Aorta (tissue), 5 donors: ENCODE data around the gene MLST8. TPM values are rescaled to one million over a fixed set of nuclear protein-coding genes. Genes with fewer than 3 reads are reported as not detected.
A peak's percentile ranks its signal among the peaks of the same experiment; 100 is the strongest.
"Not testable (repeated sequence)": the region's sequence is repeated elsewhere in the genome, so short reads cannot be mapped to it uniquely, and the experiment has no call there.

Experiments used
- ATAC-seq: fragments of 200-7000 bp; cut with Tn5 transposase; one replicate; pipeline ENCODE4 v1.9.1; 2022; ENCODE audit warnings: moderate library complexity; ENCODE audit not compliant: low FRiP score
- DNase-seq, 2 donors: peaks; one replicate each; pipeline ENCODE4 v3.0.0-alpha.2; 2020
- H3K27ac ChIP-seq, 2 donors: one replicate each; pipeline ENCODE4 v1.5.1; 2013; ENCODE audit warnings: low read length in 2 of 2, mild to moderate bottlenecking in 2 of 2, moderate library complexity in 2 of 2, control low read depth in 1 of 2, inconsistent platforms in 1 of 2, low read depth in 1 of 2
- H3K27me3 ChIP-seq, 2 donors: one replicate each; pipeline ENCODE4 v1.6.1; 2013; ENCODE audit warnings: control low read depth in 1 of 2, low read length in 1 of 2, mild to moderate bottlenecking in 1 of 2, moderate library complexity in 1 of 2; ENCODE audit not compliant: insufficient read depth in 2 of 2, control insufficient read depth in 1 of 2
- H3K36me3 ChIP-seq, 2 donors: one replicate each; pipeline ENCODE4 v1.6.1; 2013; ENCODE audit warnings: control low read depth in 1 of 2, low read length in 1 of 2, mild to moderate bottlenecking in 1 of 2; ENCODE audit not compliant: insufficient read depth in 2 of 2, control insufficient read depth in 1 of 2
- H3K4me1 ChIP-seq, 2 donors: one replicate each; pipeline ENCODE4 v1.6.1; 2013; ENCODE audit warnings: low read length in 2 of 2, control low read depth in 1 of 2, mild to moderate bottlenecking in 1 of 2, moderate library complexity in 1 of 2; ENCODE audit not compliant: insufficient read depth in 2 of 2, control insufficient read depth in 1 of 2
- H3K4me3 ChIP-seq, 2 donors: one replicate each; pipeline ENCODE4 v1.5.1; 2013; ENCODE audit warnings: low read length in 2 of 2, control low read depth in 1 of 2, mild to moderate bottlenecking in 1 of 2
- H3K9me3 ChIP-seq: one replicate; pipeline ENCODE4 v1.6.1; 2013; ENCODE audit warnings: mild to moderate bottlenecking, low read length; ENCODE audit not compliant: control insufficient read depth
- WGBS, 2 donors: extraction: QIAGEN DNeasy Blood & Tissue Kit; methylation state at CpG; one replicate each; pipeline ENCODE4 v1.1.7; 2013; 5-methylcytosine and 5-hydroxymethylcytosine counted together
- intact Hi-C, 2 donors: fragments of 100-400 bp; cut with DNase I; formaldehyde crosslinking; loops; one replicate each; pipeline versions ENCODE4 v1.14.2 to v1.15.0; 2022
- polyA plus RNA-seq, 2 donors: library from polyadenylated mRNA; stranded (reverse); fragments of 200-250 nt; gene quantifications; one replicate each; pipeline ENCODE4 v1.2.3, GENCODE V29; 2013
- total RNA-seq, 2 donors: library from RNA; stranded (reverse); fragmentation: NEBNext Ultra II Directional; extraction: Animal tissue kit (Norgen Biotek cat#: 25700); gene quantifications; one replicate each; pipeline ENCODE4 v1.2.1, GENCODE V29; 2021
- donor health status: healthy with polysubstance abuse.
- donor health status: Bipolar disorder and iron deficiency.
- donor health status: DM: no; HTN: no; CAD: no.
- donor health status: DM: no; HTN: no; CAD: no.
- donor health status: DM: yes; HTN: yes; CAD: no.

The MLST8 gene
- total and polyA plus RNA-seq, 4 donors, result 14.1 to 50.7 (median 21.8) TPM

DNA sequence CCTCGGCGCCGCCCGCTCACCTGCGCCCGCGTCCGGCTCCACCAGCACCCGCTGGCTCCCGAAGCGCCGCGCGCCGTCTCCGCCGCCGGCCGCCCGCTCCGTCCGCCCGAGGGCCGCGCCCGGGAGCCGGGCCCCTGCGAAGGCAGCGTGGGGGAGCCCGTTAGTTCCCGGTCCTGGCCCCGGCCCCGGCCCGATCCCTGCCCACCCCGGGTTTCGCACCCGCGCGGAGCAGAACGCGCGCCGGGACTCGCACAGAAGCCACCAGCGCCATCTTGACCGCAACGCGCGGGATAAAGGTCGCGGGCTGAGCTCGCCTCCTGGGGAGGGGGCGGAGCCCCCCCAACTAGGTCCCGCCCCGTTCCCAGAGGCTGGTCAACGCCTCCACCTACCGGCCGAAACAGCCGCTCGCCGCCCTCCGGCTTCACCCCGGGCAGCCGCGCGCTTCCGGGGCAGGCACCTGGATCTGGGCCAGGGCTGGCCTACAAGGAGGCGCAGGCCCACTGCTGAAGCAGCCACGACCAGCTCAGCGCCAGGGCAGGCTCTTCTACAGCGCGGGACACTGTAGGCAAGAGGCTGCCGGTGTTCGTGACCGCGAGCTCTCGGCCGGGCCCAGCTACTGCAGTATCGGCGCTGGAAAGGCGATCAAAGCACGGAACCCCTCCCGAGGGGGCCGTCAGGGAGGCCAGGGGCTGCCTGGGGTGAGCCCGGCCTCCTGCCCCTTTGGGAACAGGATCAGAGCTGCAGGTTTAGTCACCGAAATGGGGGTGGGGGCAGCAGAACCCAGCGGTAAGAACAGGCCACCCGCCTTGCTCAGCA lies 46.2 kb downstream of the MLST8 start, which contains the start of gene ECI1:
Gene ECI1 (minus strand): TSS at position 292 of the 816 bp plus-strand sequence. CDS start 21 bp downstream, at position 271.
- peaks cover 5 to 6% of the 10 kb centered on the region in 2 donors for H3K36me3 ChIP-seq
- peak within 1 kb of the TSS in 1 of 2 donors; percentile 73 for H3K27ac ChIP-seq
- peak within 1 kb of the TSS; percentile 79 to 98 for H3K4me3 ChIP-seq
- ATAC-seq (peak; percentile 98), DNase-seq (peak; percentile 98 to 99)
- H3K4me1 ChIP-seq, result no peaks in the 10 kb centered on the region
- H3K9me3 ChIP-seq, result no peaks in the 10 kb centered on the region
- H3K27me3 ChIP-seq, result no peaks in the 10 kb centered on the region
- WGBS, 2 donors, result 1% methylated on average over 52 to 88 of the region's 88 CpGs
- intact Hi-C loops, result loop anchor here (2.0 to 10.0 kb wide), 2 partner anchors 29 to 97 kb away; partner anchors contain the start of genes E4F1 (in 1 of the 2) and TRAF7 (in 1 of the 2)

DNA sequence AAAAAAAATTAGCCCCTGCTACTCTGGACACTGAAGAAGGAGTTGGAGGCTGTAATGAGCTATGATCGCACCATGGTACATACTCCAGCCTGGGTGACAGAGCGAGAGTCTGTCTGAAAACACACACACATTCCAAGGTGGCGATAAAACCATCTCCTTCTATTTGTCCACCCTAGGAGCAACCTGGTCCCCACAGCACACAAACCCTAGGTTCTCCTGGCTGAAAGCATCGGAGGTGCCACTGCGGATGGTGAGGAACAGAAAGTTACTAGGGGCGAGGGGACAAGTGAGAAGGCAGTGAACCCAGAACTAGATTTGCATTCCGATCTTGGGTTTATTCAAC lies 47.5 kb downstream of the MLST8 start:
- Histone ChIP-seq H3K36me3 (peaks cover 6 to 8% of the 10 kb centered on the region in 2 donors), H3K27me3 (no peaks in the 10 kb centered on the region), H3K4me1 (no peaks in the 10 kb centered on the region), H3K4me3 (no peak overlapping the region), H3K9me3 (no peaks in the 10 kb centered on the region), H3K27ac (no peak overlapping the region)
- intact Hi-C loops, result loop anchor here in 1 of 2 donors (10.0 kb wide), 1 partner anchor 98 kb away; the partner anchor contains the start of gene TRAF7
- ATAC-seq (no peak), DNase-seq (no peak)
- 95% methylated on average over 7 of the region's 7 CpGs for WGBS, 2 donors

DNA sequence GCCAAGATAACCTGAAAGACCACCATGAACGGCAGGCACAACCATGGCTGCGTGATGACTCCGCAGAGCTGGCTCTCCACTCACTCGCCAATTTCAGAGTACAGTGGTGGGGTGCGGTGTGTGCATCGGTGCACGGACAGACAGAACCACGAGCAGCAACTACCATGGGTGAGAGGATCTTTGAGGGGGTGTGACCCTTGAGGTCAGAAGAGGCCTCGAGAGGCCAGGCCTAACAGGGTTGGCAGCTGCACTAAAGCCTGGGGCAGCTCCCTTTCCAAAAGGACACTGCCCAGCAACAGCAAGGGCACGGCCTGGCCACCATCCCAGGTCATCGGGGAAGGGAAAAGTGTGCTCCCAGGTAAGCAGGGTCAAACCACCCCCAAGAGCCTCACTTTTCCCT lies 48.0 kb downstream of the MLST8 start:
- ATAC-seq, result no peak
- H3K27ac ChIP-seq, result no peak overlapping the region
- H3K36me3 ChIP-seq, result peaks cover 6 to 8% of the 10 kb centered on the region in 2 donors
- H3K27me3 ChIP-seq, result no peaks in the 10 kb centered on the region
- no peaks in the 10 kb centered on the region for H3K9me3 ChIP-seq
- 87 to 89% methylated on average over 11 of the region's 11 CpGs for WGBS, 2 donors
- intact Hi-C loops, result loop anchor here in 1 of 2 donors (10.0 kb wide), 1 partner anchor 98 kb away; the partner anchor contains the start of gene TRAF7
- no peak overlapping the region for H3K4me3 ChIP-seq
- no peaks in the 10 kb centered on the region for H3K4me1 ChIP-seq
- no peak for DNase-seq

DNA sequence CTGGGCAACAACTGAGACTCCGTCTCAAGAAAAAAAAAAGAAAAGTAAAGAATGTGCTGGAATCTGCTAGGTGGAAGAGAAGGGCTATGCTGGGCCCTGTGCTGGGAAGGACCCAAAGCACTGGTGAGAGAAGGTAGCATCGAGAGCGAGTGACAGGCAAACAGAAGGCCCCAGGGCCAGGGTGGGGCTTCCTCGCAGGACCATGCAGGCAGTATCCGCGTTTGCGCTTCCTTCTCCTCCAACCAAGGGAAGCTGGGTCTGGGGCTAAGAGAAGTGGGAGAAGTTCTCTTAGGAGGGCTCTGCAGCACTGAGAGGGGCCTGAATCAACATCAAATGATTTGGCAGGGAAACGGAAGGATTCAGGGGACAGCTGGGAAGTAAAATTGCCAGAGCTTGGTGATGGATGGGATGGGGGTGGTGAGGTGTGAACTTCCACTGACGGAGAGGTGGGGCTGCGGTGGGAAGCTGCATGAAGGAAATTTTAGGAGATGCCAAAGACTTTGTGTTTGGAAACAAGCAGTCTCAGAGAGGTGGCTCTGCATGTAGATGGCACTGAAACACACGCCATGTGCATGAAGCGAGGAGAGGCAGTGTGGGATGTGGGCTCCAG lies 51.4 kb downstream of the MLST8 start:
- DNase-seq (no peak), ATAC-seq (no peak)
- H3K27me3 ChIP-seq, result no peaks in the 10 kb centered on the region
- intact Hi-C loops, result loop anchor here in 1 of 2 donors (10.0 kb wide), 1 partner anchor 102 kb away; the partner anchor contains the start of gene TRAF7
- no peaks in the 10 kb centered on the region for H3K9me3 ChIP-seq
- H3K4me1 ChIP-seq, result no peaks in the 10 kb centered on the region
- H3K36me3 ChIP-seq, result peaks cover 9 to 11% of the 10 kb centered on the region in 2 donors
- 74 to 78% methylated on average over 12 of the region's 12 CpGs for WGBS, 2 donors
- H3K27ac ChIP-seq, result no peak overlapping the region
- H3K4me3 ChIP-seq, result no peak overlapping the region

DNA sequence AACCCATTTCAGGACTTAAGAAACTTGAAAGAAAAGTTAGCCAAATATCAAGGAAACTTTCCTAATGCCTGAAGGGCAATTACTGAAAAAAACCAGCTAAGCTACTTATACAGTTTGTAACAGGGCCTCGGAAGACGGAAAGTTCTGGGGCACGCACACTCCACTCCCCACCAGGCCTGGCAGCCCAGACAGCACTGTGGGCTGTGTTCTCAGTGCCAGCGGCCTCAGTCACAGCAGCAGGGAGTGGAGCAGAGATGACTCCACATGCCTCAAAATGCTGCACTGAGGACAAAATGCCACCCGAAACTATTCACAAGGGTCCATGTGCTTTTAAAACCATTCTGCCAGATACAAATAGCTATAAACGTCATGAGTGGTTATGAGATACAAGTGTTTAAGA lies 52.5 kb downstream of the MLST8 start:
- no peaks in the 10 kb centered on the region for H3K9me3 ChIP-seq
- no peaks in the 10 kb centered on the region for H3K4me1 ChIP-seq
- H3K27ac ChIP-seq, result no peak overlapping the region
- intact Hi-C loops, result loop anchor here in 1 of 2 donors (10.0 kb wide), 1 partner anchor 103 kb away; the partner anchor contains the start of gene TRAF7
- 87 to 89% methylated on average over 6 of the region's 6 CpGs for WGBS, 2 donors
- ATAC-seq (no peak), DNase-seq (no peak)
- H3K36me3 ChIP-seq, result peaks cover 9 to 18% of the 10 kb centered on the region in 2 donors
- no peak overlapping the region for H3K4me3 ChIP-seq
- H3K27me3 ChIP-seq, result no peaks in the 10 kb centered on the region

DNA sequence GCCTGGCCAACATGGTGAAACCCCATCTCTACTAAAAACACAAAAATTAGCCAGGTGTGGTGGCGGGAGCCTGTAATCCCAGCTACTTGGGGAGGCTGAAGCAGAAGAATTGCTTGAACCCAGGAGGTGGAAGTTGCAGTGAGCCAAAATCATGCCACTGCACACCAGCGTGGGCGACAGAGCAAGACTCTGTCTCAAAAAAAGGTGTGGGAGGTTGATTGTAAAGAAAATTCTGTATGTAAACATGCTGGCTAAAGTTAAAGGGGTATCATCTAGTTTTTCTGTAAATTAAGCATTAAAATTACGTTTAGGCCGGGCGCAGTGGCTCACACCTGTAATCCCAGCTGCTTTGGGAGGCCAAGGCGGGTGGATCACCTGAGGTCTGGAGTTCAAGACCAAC lies 53.3 kb downstream of the MLST8 start:
- WGBS, 2 donors, result 93 to 94% methylated on average over 7 of the region's 7 CpGs
- H3K9me3 ChIP-seq, ATAC-seq, H3K4me1 ChIP-seq, H3K27ac ChIP-seq, DNase-seq, H3K27me3 ChIP-seq, H3K4me3 ChIP-seq: not testable (repeated sequence)
- intact Hi-C loops, result loop anchor here in 1 of 2 donors (10.0 kb wide), 1 partner anchor 104 kb away; the partner anchor contains the start of gene TRAF7
- peaks cover 9 to 16% of the 10 kb centered on the region in 2 donors for H3K36me3 ChIP-seq

Other genes starting within 250 kb of the MLST8 start
- 10 to 100 TPM; 80.5 to 88.1 TPM for gene NDUFB10, start 245.9 kb upstream of the MLST8 start, total RNA-seq
- 100 to 1,000 TPM; 178 to 268 TPM for gene NDUFB10, start 245.9 kb upstream of the MLST8 start, polyA plus RNA-seq
- gene RPS2, start 240.6 kb upstream of the MLST8 start, total RNA-seq, result 1,000 to 10,000 TPM; 1,132 to 1,263 TPM
- gene RPS2, start 240.6 kb upstream of the MLST8 start, polyA plus RNA-seq, result 1,000 to 10,000 TPM; 1,596 to 2,049 TPM
- gene RNF151, start 238.6 kb upstream of the MLST8 start, total RNA-seq, result not detected
- not detected for gene RNF151, start 238.6 kb upstream of the MLST8 start, polyA plus RNA-seq
- 10 to 100 TPM; 16.1 to 19.8 TPM for gene TBL3, start 233.4 kb upstream of the MLST8 start, total RNA-seq
- 10 to 100 TPM; 14.9 to 85.5 TPM for gene TBL3, start 233.4 kb upstream of the MLST8 start, polyA plus RNA-seq
- gene NOXO1, start 224.0 kb upstream of the MLST8 start, total RNA-seq, result not detected
- under 1 TPM in 1 of 2 donors, not detected in 1; 0.84 TPM for gene NOXO1, start 224.0 kb upstream of the MLST8 start, polyA plus RNA-seq
- 10 to 100 TPM; 11.3 to 13.3 TPM for gene GFER, start 221.3 kb upstream of the MLST8 start, total RNA-seq
- gene GFER, start 221.3 kb upstream of the MLST8 start, polyA plus RNA-seq, result 10 to 100 TPM; 32.5 to 44.2 TPM
- under 1 TPM; 0.36 to 0.57 TPM for gene SYNGR3, start 215.5 kb upstream of the MLST8 start, total RNA-seq
- under 1 TPM in 1 of 2 donors, not detected in 1; 0.26 TPM for gene SYNGR3, start 215.5 kb upstream of the MLST8 start, polyA plus RNA-seq
- 10 to 100 TPM; 31.0 to 34.4 TPM for gene ZNF598, start 195.6 kb upstream of the MLST8 start, total RNA-seq
- 10 to 100 TPM; 12.8 to 32.9 TPM for gene ZNF598, start 195.6 kb upstream of the MLST8 start, polyA plus RNA-seq
- 1 to 10 TPM in 1 of 2 donors, not detected in 1; 1.2 TPM for gene NPW, start 185.7 kb upstream of the MLST8 start, total RNA-seq
- under 1 TPM in 1 of 2 donors, not detected in 1; 0.56 TPM for gene NPW, start 185.7 kb upstream of the MLST8 start, polyA plus RNA-seq
- 100 to 1,000 TPM in 1 of 2 donors, 10 to 100 TPM in 1; 81.8 to 110 TPM for gene NHERF2, start 178.6 kb upstream of the MLST8 start, total RNA-seq
- gene NHERF2, start 178.6 kb upstream of the MLST8 start, polyA plus RNA-seq, result 100 to 1,000 TPM; 119 to 133 TPM
- gene NTHL1, start 157.6 kb upstream of the MLST8 start, total RNA-seq, result 10 to 100 TPM in 1 of 2 donors, 1 to 10 TPM in 1; 7.4 to 12.9 TPM
- 10 to 100 TPM; 24.4 to 33.8 TPM for gene NTHL1, start 157.6 kb upstream of the MLST8 start, polyA plus RNA-seq
- gene TSC2, start 157.5 kb upstream of the MLST8 start, total RNA-seq, result 100 to 1,000 TPM in 1 of 2 donors, 10 to 100 TPM in 1; 92.4 to 146 TPM
- 100 to 1,000 TPM in 1 of 2 donors, 10 to 100 TPM in 1; 16.2 to 166 TPM for gene TSC2, start 157.5 kb upstream of the MLST8 start, polyA plus RNA-seq
- 100 to 1,000 TPM; 325 to 337 TPM for gene PKD1, start 69.6 kb upstream of the MLST8 start, total RNA-seq
- 100 to 1,000 TPM in 1 of 2 donors, 10 to 100 TPM in 1; 42.8 to 270 TPM for gene PKD1, start 69.6 kb upstream of the MLST8 start, polyA plus RNA-seq
- under 1 TPM in 1 of 2 donors, not detected in 1; 0.51 TPM for gene RAB26, start 56.8 kb upstream of the MLST8 start, total RNA-seq
- 1 to 10 TPM; 2.5 to 4.8 TPM for gene RAB26, start 56.8 kb upstream of the MLST8 start, polyA plus RNA-seq
- 10 to 100 TPM; 47.7 to 54.4 TPM for gene TRAF7, start 49.7 kb upstream of the MLST8 start, total RNA-seq
- gene TRAF7, start 49.7 kb upstream of the MLST8 start, polyA plus RNA-seq, result 10 to 100 TPM; 24.4 to 38.0 TPM
- gene CASKIN1, start 8.8 kb upstream of the MLST8 start, total RNA-seq, result under 1 TPM in 1 of 2 donors, not detected in 1; 0.15 TPM
- under 1 TPM; 0.13 to 0.28 TPM for gene CASKIN1, start 8.8 kb upstream of the MLST8 start, polyA plus RNA-seq
- 1 to 10 TPM; 3.4 to 6.0 TPM for gene BRICD5, start 5.4 kb downstream of the MLST8 start, total RNA-seq
- gene BRICD5, start 5.4 kb downstream of the MLST8 start, polyA plus RNA-seq, result 10 to 100 TPM in 1 of 2 donors, under 1 TPM in 1; 0.88 to 36.1 TPM
- gene PGP, start 9.4 kb downstream of the MLST8 start, total RNA-seq, result 1 to 10 TPM; 8.9 to 9.1 TPM
- 10 to 100 TPM in 1 of 2 donors, 1 to 10 TPM in 1; 7.3 to 15.4 TPM for gene PGP, start 9.4 kb downstream of the MLST8 start, polyA plus RNA-seq
- gene E4F1, start 18.1 kb downstream of the MLST8 start, total RNA-seq, result 10 to 100 TPM; 17.3 to 21.5 TPM
- gene E4F1, start 18.1 kb downstream of the MLST8 start, polyA plus RNA-seq, result 10 to 100 TPM; 12.9 to 75.7 TPM
- 1 to 10 TPM in 1 of 2 donors, under 1 TPM in 1; 0.39 to 1.1 TPM for gene DNASE1L2, start 31.0 kb downstream of the MLST8 start, total RNA-seq
- gene DNASE1L2, start 31.0 kb downstream of the MLST8 start, polyA plus RNA-seq, result 1 to 10 TPM in 1 of 2 donors, under 1 TPM in 1; 0.38 to 1.1 TPM
- 10 to 100 TPM; 28.4 to 31.3 TPM for gene ECI1, start 46.1 kb downstream of the MLST8 start, total RNA-seq
- 10 to 100 TPM; 63.0 to 66.0 TPM for gene ECI1, start 46.1 kb downstream of the MLST8 start, polyA plus RNA-seq
- 10 to 100 TPM; 95.5 to 98.4 TPM for gene RNPS1, start 62.7 kb downstream of the MLST8 start, total RNA-seq
- 100 to 1,000 TPM in 1 of 2 donors, 10 to 100 TPM in 1; 96.4 to 101 TPM for gene RNPS1, start 62.7 kb downstream of the MLST8 start, polyA plus RNA-seq
- gene ABCA3, start 135.3 kb downstream of the MLST8 start, total RNA-seq, result 10 to 100 TPM; 11.7 to 19.3 TPM
- gene ABCA3, start 135.3 kb downstream of the MLST8 start, polyA plus RNA-seq, result 1 to 10 TPM; 2.6 to 7.6 TPM
- 1 to 10 TPM in 1 of 2 donors, under 1 TPM in 1; 0.91 to 3.6 TPM for gene CCNF, start 224.0 kb downstream of the MLST8 start, total RNA-seq
- under 1 TPM; 0.33 to 0.75 TPM for gene CCNF, start 224.0 kb downstream of the MLST8 start, polyA plus RNA-seq